Endodermal cell (in vitro differentiated cells): ENCODE results near the gene CCDC88C. TPM values are rescaled to one million over a fixed set of nuclear protein-coding genes. Genes with fewer than 3 reads are reported as not detected.

Experiments used
- DNase-seq: peaks from one replicate; pipeline ENCODE4 v3.0.0-alpha.2; 2017
- H3K27ac ChIP-seq: 2 replicates; pipeline ENCODE4 v1.5.1; 2013; ENCODE audit warnings: mild to moderate bottlenecking, low read depth, low read length, moderate library complexity
- H3K27me3 ChIP-seq: 2 replicates; pipeline ENCODE4 v1.6.1; 2013; ENCODE audit warnings: mild to moderate bottlenecking, low read length, moderate library complexity; ENCODE audit not compliant: insufficient read depth, control insufficient read depth, poor library complexity, severe bottlenecking
- H3K36me3 ChIP-seq: 2 replicates; pipeline ENCODE4 v1.7.0; 2013; ENCODE audit warnings: mild to moderate bottlenecking, low read length, moderate library complexity; ENCODE audit not compliant: control insufficient read depth, insufficient read depth
- H3K4me1 ChIP-seq: one replicate; pipeline ENCODE4 v1.7.0; 2013; ENCODE audit warnings: low read length; ENCODE audit not compliant: control insufficient read depth, insufficient read depth
- H3K4me3 ChIP-seq: 2 replicates; pipeline ENCODE4 v1.5.1; 2013; ENCODE audit warnings: mild to moderate bottlenecking, low read length, moderate library complexity
- H3K9ac ChIP-seq: 2 replicates; pipeline ENCODE4 v1.6.1; 2013; ENCODE audit warnings: mild to moderate bottlenecking, low read length, moderate library complexity; ENCODE audit not compliant: poor library complexity, severe bottlenecking; ENCODE audit errors: extremely low read depth
- H3K9me3 ChIP-seq: 2 replicates; pipeline ENCODE4 v1.6.1; 2013; ENCODE audit warnings: mild to moderate bottlenecking, low read length, moderate library complexity; ENCODE audit not compliant: control insufficient read depth
- H3K27ac Mint-ChIP-seq: 2 replicates; pipeline ENCODE4 v1.8.0; 2020; ENCODE audit warnings: mixed read lengths
- H3K27me3 Mint-ChIP-seq: 2 replicates; pipeline ENCODE4 v1.8.0; 2021; ENCODE audit warnings: mild to moderate bottlenecking, mixed read lengths; ENCODE audit not compliant: insufficient read depth
- H3K36me3 Mint-ChIP-seq: 2 replicates; pipeline ENCODE4 v1.8.0; 2020; ENCODE audit warnings: low read depth, mixed read lengths
- H3K4me1 Mint-ChIP-seq: 2 replicates; pipeline ENCODE4 v1.8.0; 2020; ENCODE audit warnings: mixed read lengths
- H3K4me3 Mint-ChIP-seq: 2 replicates; pipeline ENCODE4 v1.8.0; 2020; ENCODE audit warnings: mild to moderate bottlenecking, moderate library complexity, mixed read lengths
- H3K9me3 Mint-ChIP-seq: 2 replicates; pipeline ENCODE4 v1.8.0; 2020; ENCODE audit warnings: mild to moderate bottlenecking, mixed read lengths
- WGBS, 2 experiments: methylation state at CpG; one replicate each; pipeline versions ENCODE4 v1.1.5 to v1.1.7; 2013; ENCODE audit warnings: missing lambda C conversion rate in 2 of 2, mixed read lengths in 1 of 2; ENCODE audit not compliant: insufficient coverage in 1 of 2, insufficient read length in 1 of 2; 5-methylcytosine and 5-hydroxymethylcytosine counted together
- total RNA-seq, 2 donors: library from RNA; stranded (reverse); fragmentation: NEBNext Ultra II Directional in 1 of 2; extraction: Animal tissue kit (Norgen Biotek cat#: 25700) in 1 of 2; gene quantifications; 2 replicates in 1 of 2; 3 replicates in 1 of 2; pipeline ENCODE4 v1.2.1, GENCODE V29; 2021
- TF ChIP-seq, protein P1 (sequence below): fragments of 200-600 bp; sonication (generic); conservative IDR thresholded peaks from 2 replicates; pipeline ENCODE4 v1.5.0; 2021; ENCODE audit warnings: antibody characterized with exemption, mild to moderate bottlenecking

CCDC88C gene
- total RNA-seq, 2 donors from 2014 or later, result 50.0 to 50.5 TPM

- Mint-ChIP-seq H3K4me1 (peaks cover 4% of the 10 kb centered on the region), H3K4me3 (no peak overlapping the region), H3K36me3 (peaks cover 16% of the 10 kb centered on the region), H3K27ac (no peak overlapping the region), H3K9me3 (no peaks in the 10 kb centered on the region), H3K27me3 (no peaks in the 10 kb centered on the region)
- no peak overlapping the region for H3K9ac ChIP-seq
- 89 to 95% methylated on average over 9 of the region's 9 CpGs for WGBS, 2 experiments
- no peaks in the 10 kb centered on the region for H3K9me3 ChIP-seq
- DNase-seq, result no peak
- H3K4me1 ChIP-seq, result no peaks in the 10 kb centered on the region
- no peak overlapping the region for H3K4me3 ChIP-seq
- no peaks in the 10 kb centered on the region for H3K27me3 ChIP-seq
- peaks cover 3% of the 10 kb centered on the region for H3K36me3 ChIP-seq
- no peak overlapping the region for H3K27ac ChIP-seq
- TF ChIP-seq, protein P1, sequence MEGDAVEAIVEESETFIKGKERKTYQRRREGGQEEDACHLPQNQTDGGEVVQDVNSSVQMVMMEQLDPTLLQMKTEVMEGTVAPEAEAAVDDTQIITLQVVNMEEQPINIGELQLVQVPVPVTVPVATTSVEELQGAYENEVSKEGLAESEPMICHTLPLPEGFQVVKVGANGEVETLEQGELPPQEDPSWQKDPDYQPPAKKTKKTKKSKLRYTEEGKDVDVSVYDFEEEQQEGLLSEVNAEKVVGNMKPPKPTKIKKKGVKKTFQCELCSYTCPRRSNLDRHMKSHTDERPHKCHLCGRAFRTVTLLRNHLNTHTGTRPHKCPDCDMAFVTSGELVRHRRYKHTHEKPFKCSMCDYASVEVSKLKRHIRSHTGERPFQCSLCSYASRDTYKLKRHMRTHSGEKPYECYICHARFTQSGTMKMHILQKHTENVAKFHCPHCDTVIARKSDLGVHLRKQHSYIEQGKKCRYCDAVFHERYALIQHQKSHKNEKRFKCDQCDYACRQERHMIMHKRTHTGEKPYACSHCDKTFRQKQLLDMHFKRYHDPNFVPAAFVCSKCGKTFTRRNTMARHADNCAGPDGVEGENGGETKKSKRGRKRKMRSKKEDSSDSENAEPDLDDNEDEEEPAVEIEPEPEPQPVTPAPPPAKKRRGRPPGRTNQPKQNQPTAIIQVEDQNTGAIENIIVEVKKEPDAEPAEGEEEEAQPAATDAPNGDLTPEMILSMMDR, result no peak
These were observed 59.6 kb downstream of the CCDC88C start for GRCh38 chr14:91358025-91358319.

- Mint-ChIP-seq H3K4me3 (no peak overlapping the region), H3K27me3 (no peaks in the 10 kb centered on the region), H3K36me3 (peaks cover 16% of the 10 kb centered on the region), H3K4me1 (peaks cover 8% of the 10 kb centered on the region), H3K9me3 (no peaks in the 10 kb centered on the region), H3K27ac (no peak overlapping the region)
- H3K9me3 ChIP-seq, result no peaks in the 10 kb centered on the region
- H3K27me3 ChIP-seq, result no peaks in the 10 kb centered on the region
- WGBS, 2 experiments, result 90 to 97% methylated on average over 10 to 21 of the region's 21 CpGs
- no peak for DNase-seq
- H3K4me3 ChIP-seq, result no peak overlapping the region
- no peak overlapping the region for H3K9ac ChIP-seq
- TF ChIP-seq, protein P1, result no peak
- H3K36me3 ChIP-seq, result peaks cover 3% of the 10 kb centered on the region
- no peak overlapping the region for H3K27ac ChIP-seq
- H3K4me1 ChIP-seq, result no peaks in the 10 kb centered on the region
These were observed 60.2 kb downstream of the CCDC88C start for GRCh38 chr14:91357272-91358024.

DNA sequence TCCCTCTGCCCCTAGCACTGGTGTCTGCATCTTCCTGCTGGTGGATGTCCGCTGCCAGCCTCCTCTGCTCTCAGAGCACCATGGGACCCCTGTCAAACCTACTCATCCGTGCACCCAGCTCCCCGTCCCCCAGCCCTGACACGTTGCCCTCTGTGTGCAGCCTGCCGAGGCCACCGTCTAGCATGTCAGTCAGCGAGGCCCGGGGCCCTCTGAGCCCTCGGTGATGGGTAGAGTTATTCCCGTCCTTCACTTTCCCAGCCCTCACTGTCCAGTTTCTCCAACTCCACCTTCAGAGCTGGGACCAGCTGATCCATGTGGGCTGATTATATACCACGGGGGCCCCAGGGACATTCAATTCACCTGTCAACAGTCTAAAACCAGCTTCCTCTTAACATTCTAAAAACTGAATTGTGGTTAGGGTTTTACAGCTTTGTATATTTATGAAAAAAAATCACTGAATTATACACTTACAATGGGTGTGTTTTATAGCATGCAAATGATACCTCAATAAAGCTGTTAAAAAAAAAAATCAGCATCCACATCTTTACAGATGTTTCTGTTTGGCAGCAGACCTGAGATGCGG lies 61.3 kb downstream of the CCDC88C start:
- Mint-ChIP-seq H3K9me3 (no peaks in the 10 kb centered on the region), H3K36me3 (peaks cover 18% of the 10 kb centered on the region), H3K4me3 (no peak overlapping the region), H3K27me3 (no peaks in the 10 kb centered on the region), H3K27ac (no peak overlapping the region), H3K4me1 (peaks cover 10% of the 10 kb centered on the region)
- H3K4me1 ChIP-seq, result no peaks in the 10 kb centered on the region
- no peak overlapping the region for H3K9ac ChIP-seq
- WGBS, 2 experiments, result 87 to 91% methylated on average over 8 to 12 of the region's 12 CpGs
- TF ChIP-seq, protein P1, result no peak
- no peak for DNase-seq
- no peaks in the 10 kb centered on the region for H3K9me3 ChIP-seq
- H3K27me3 ChIP-seq, result no peaks in the 10 kb centered on the region
- no peak overlapping the region for H3K27ac ChIP-seq
- H3K4me3 ChIP-seq, result no peak overlapping the region
- H3K36me3 ChIP-seq, result peaks cover 3% of the 10 kb centered on the region
